ENCODE measurements around the gene BRMS1. TPM values are rescaled to one million over a fixed set of nuclear protein-coding genes. Genes with fewer than 3 reads are reported as not detected.

Gene BRMS1
- total and polyA plus RNA-seq, 4 donors, result 12.0 to 24.0 (median 20.3) TPM

DNA sequence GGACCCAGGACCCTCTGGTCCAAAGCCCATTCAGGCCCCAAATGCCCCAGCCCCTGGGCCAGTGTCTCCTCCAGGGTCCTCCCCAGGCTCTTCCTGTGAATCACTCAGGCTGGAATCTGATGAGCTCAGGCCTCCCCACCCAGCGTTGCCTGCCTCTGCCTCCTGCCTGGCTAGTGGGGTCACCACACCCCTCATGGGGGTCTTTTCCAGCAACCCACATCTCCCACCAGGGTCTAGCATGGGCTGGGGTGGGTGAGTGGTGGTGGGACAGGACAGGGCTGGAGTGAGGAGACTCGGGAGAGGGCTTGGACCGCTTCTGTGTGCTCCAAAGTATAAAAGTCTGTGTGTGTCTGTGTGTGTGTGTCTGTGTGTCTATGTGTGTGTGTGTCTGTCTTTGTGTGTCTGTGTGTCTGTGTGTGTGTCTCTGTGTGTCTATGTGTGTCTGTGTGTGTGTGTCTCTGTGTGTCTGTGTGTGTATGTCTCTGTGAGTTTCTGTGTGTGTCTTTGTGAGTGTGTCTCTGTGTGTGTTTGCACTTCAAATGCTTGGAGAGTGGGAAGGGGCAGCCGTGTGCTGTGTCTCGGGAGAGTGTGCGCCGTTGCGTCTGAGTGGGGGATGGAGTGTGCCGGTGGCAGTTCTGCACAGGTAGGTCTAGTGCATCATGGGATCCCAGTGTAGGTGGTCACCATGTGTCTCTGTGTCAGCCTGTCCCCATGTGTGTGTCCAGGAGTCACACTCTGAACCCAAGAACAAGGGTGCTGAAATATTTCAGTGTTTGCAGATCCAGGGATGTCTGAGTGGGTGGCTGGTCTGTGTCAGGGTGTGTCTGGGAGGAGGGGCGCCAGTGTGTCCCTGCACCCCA, 17.5 kb downstream of the BRMS1 start:
- Histone ChIP-seq H3K9ac (ENCODE audit: low read depth in 1 of 2, low read length in 2 of 2) (no peak overlapping the region), H3K4me1 (ENCODE audit: control insufficient read depth in 4 of 4, insufficient read depth in 4 of 4, low read length in 3 of 4) (peaks cover 2 to 9% (median 4%) of the 10 kb centered on the region in 4 donors), H3K4me3 (ENCODE audit: low read depth in 1 of 3, low read length in 3 of 3) (no peak overlapping the region), H3K36me3 (ENCODE audit: control insufficient read depth in 4 of 4, insufficient read depth in 3 of 4, low read depth in 1 of 4, low read length in 3 of 4) (no peaks in the 10 kb centered on the region), H3K9me3 (ENCODE audit: control insufficient read depth in 4 of 4, low read length in 3 of 4) (no peaks in the 10 kb centered on the region), H3K27me3 (ENCODE audit: control insufficient read depth in 4 of 4, insufficient read depth in 4 of 4, low read length in 3 of 4) (no peaks in the 10 kb centered on the region), H3K27ac (ENCODE audit: low read depth in 1 of 2, low read length in 2 of 2) (no peak overlapping the region)
- 85% methylated on average over 10 of the region's 10 CpGs for WGBS
- DNase-seq (ENCODE audit: low spot score), result no peak
- TF ChIP-seq TAF1 (conservative IDR thresholded peaks at IDR 0.05) (no peak), FOXA2 (IDR thresholded peaks at IDR 0.05) (no peak), MAX (IDR thresholded peaks at IDR 0.05) (no peak), JUND (IDR thresholded peaks at IDR 0.05) (no peak), FOXA1 (IDR thresholded peaks at IDR 0.05) (no peak), RXRA (IDR thresholded peaks at IDR 0.05) (no peak), NR2F2 (IDR thresholded peaks at IDR 0.05) (no peak), REST (IDR thresholded peaks at IDR 0.05) (no peak), YY1 (IDR thresholded peaks at IDR 0.05) (no peak), GABPA (IDR thresholded peaks at IDR 0.05 in 1 of 2, conservative IDR thresholded peaks at IDR 0.05 in 1 of 2) (no peak), ZBTB33 (IDR thresholded peaks at IDR 0.05) (no peak), HNF4A (conservative IDR thresholded peaks at IDR 0.05) (no peak), RAD21 (IDR thresholded peaks at IDR 0.05) (no peak), EGR1 (IDR thresholded peaks at IDR 0.05; ENCODE audit: low read depth in 2 of 2) (no peak), HNF4G (IDR thresholded peaks at IDR 0.05) (no peak), CTCF (IDR thresholded peaks at IDR 0.05; ENCODE audit: low read depth, low read length, missing input control) (no peak), SP1 (IDR thresholded peaks at IDR 0.05) (no peak)
- TF ChIP-seq, protein P1, sequence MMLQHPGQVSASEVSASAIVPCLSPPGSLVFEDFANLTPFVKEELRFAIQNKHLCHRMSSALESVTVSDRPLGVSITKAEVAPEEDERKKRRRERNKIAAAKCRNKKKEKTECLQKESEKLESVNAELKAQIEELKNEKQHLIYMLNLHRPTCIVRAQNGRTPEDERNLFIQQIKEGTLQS (IDR thresholded peaks at IDR 0.05), result no peak
